ENCODE results near the gene SLC35F6. TPM values are rescaled to one million over a fixed set of nuclear protein-coding genes. Genes with fewer than 3 reads are reported as not detected.

Gene SLC35F6
- polyA plus RNA-seq: 5.3 TPM

GRCh38 chr2:26764078-26764887 is at the start of gene SLC35F6:
SLC35F6 (plus strand) TSS chr2:26764284; CDS start chr2:26764350, 66 bp downstream.
- H3K27ac Mint-ChIP-seq: peak within 1 kb of the TSS; percentile 30 to 87 (median 87)

GRCh38 chr2:26715528-26716270 is 48.4 kb upstream of the SLC35F6 start:
- Mint-ChIP-seq H3K9me3 (no peaks in the 10 kb centered on the region), H3K36me3 (no peaks in the 10 kb centered on the region), H3K27ac (no peak overlapping the region), H3K4me3 (no peak overlapping the region), H3K4me1 (no peaks in the 10 kb centered on the region), H3K27me3 (peaks cover 3% of the 10 kb centered on the region)

More at GRCh38 chr2:26764078-26764887, at the start of gene SLC35F6:
- H3K9me3 Mint-ChIP-seq: no peaks in the 10 kb centered on the region
- H3K36me3 Mint-ChIP-seq: peaks cover 2% of the 10 kb centered on the region
- peaks cover 7 to 21% (median 9%) of the 10 kb centered on the region in 3 donors for H3K4me1 Mint-ChIP-seq
- H3K27me3 Mint-ChIP-seq: no peaks in the 10 kb centered on the region
- peak within 1 kb of the TSS; percentile 89 to 95 (median 94) for H3K4me3 Mint-ChIP-seq

- no peaks in the 10 kb centered on the region for H3K9me3 Mint-ChIP-seq
- no peaks in the 10 kb centered on the region for H3K36me3 Mint-ChIP-seq
- peaks cover 2% of the 10 kb centered on the region for H3K27me3 Mint-ChIP-seq
- H3K4me3 Mint-ChIP-seq: no peak overlapping the region
- H3K27ac Mint-ChIP-seq: no peak overlapping the region
- H3K4me1 Mint-ChIP-seq: no peaks in the 10 kb centered on the region
Measured at GRCh38 chr2:26716340-26716739, 47.7 kb upstream of the SLC35F6 start.

- Mint-ChIP-seq H3K4me3 (no peak overlapping the region), H3K9me3 (no peaks in the 10 kb centered on the region), H3K4me1 (no peaks in the 10 kb centered on the region), H3K36me3 (no peaks in the 10 kb centered on the region), H3K27ac (no peak overlapping the region), H3K27me3 (peaks cover 2% of the 10 kb centered on the region)
Measured at GRCh38 chr2:26716769-26717168, 47.3 kb upstream of the SLC35F6 start.

- Mint-ChIP-seq H3K9me3 (no peaks in the 10 kb centered on the region), H3K36me3 (no peaks in the 10 kb centered on the region), H3K4me1 (no peaks in the 10 kb centered on the region), H3K4me3 (no peak overlapping the region), H3K27me3 (no peaks in the 10 kb centered on the region), H3K27ac (no peak overlapping the region)
Measured at GRCh38 chr2:26717362-26717761, 46.7 kb upstream of the SLC35F6 start.

GRCh38 chr2:26718949-26719686 is 45.0 kb upstream of the SLC35F6 start:
- Mint-ChIP-seq H3K27ac (no peak overlapping the region), H3K36me3 (no peaks in the 10 kb centered on the region), H3K27me3 (no peaks in the 10 kb centered on the region), H3K4me3 (no peak overlapping the region), H3K9me3 (no peaks in the 10 kb centered on the region), H3K4me1 (no peaks in the 10 kb centered on the region)

GRCh38 chr2:26720322-26721114 is 43.6 kb upstream of the SLC35F6 start:
- H3K4me1 Mint-ChIP-seq: no peaks in the 10 kb centered on the region
- no peak overlapping the region for H3K4me3 Mint-ChIP-seq
- H3K9me3 Mint-ChIP-seq: no peaks in the 10 kb centered on the region
- no peak overlapping the region for H3K27ac Mint-ChIP-seq
- H3K27me3 Mint-ChIP-seq: peaks cover 2% of the 10 kb centered on the region
- no peaks in the 10 kb centered on the region for H3K36me3 Mint-ChIP-seq

- H3K9me3 Mint-ChIP-seq: no peaks in the 10 kb centered on the region
- no peaks in the 10 kb centered on the region for H3K4me1 Mint-ChIP-seq
- no peak overlapping the region for H3K27ac Mint-ChIP-seq
- H3K27me3 Mint-ChIP-seq: peaks cover 2% of the 10 kb centered on the region
- H3K36me3 Mint-ChIP-seq: no peaks in the 10 kb centered on the region
- no peak overlapping the region for H3K4me3 Mint-ChIP-seq
Measured at GRCh38 chr2:26721115-26722032, 42.7 kb upstream of the SLC35F6 start.

- no peaks in the 10 kb centered on the region for H3K4me1 Mint-ChIP-seq
- H3K36me3 Mint-ChIP-seq: no peaks in the 10 kb centered on the region
- H3K4me3 Mint-ChIP-seq: no peak overlapping the region
- H3K9me3 Mint-ChIP-seq: no peaks in the 10 kb centered on the region
- peaks cover 3% of the 10 kb centered on the region for H3K27me3 Mint-ChIP-seq
- H3K27ac Mint-ChIP-seq: no peak overlapping the region
Measured at GRCh38 chr2:26722328-26722727, 41.8 kb upstream of the SLC35F6 start.

GRCh38 chr2:26722911-26723310 is 41.2 kb upstream of the SLC35F6 start:
- Mint-ChIP-seq H3K4me3 (no peak overlapping the region), H3K27me3 (peaks cover 3% of the 10 kb centered on the region), H3K4me1 (no peaks in the 10 kb centered on the region), H3K36me3 (no peaks in the 10 kb centered on the region), H3K9me3 (no peaks in the 10 kb centered on the region), H3K27ac (no peak overlapping the region)

GRCh38 chr2:26723475-26723874 is 40.6 kb upstream of the SLC35F6 start:
- Mint-ChIP-seq H3K9me3 (no peaks in the 10 kb centered on the region), H3K27ac (no peak overlapping the region), H3K4me3 (no peak overlapping the region), H3K36me3 (no peaks in the 10 kb centered on the region), H3K27me3 (peaks cover 3% of the 10 kb centered on the region), H3K4me1 (no peaks in the 10 kb centered on the region)

- H3K9me3 Mint-ChIP-seq: no peaks in the 10 kb centered on the region
- peaks cover 3% of the 10 kb centered on the region for H3K27me3 Mint-ChIP-seq
- H3K4me3 Mint-ChIP-seq: no peak overlapping the region
- no peaks in the 10 kb centered on the region for H3K4me1 Mint-ChIP-seq
- no peak overlapping the region for H3K27ac Mint-ChIP-seq
- H3K36me3 Mint-ChIP-seq: no peaks in the 10 kb centered on the region
Measured at GRCh38 chr2:26723991-26724750, 39.9 kb upstream of the SLC35F6 start.

GRCh38 chr2:26724784-26725520 is 39.1 kb upstream of the SLC35F6 start:
- no peak overlapping the region for H3K27ac Mint-ChIP-seq
- no peaks in the 10 kb centered on the region for H3K9me3 Mint-ChIP-seq
- H3K4me3 Mint-ChIP-seq: peak overlapping the region in 1 of 4 donors; percentile 33
- peaks cover 3% of the 10 kb centered on the region for H3K27me3 Mint-ChIP-seq
- no peaks in the 10 kb centered on the region for H3K36me3 Mint-ChIP-seq
- no peaks in the 10 kb centered on the region for H3K4me1 Mint-ChIP-seq

Data from IgD-negative memory B cell (primary cell).